Motor neuron (in vitro differentiated cells): Measurements from ENCODE around the gene NLRX1. TPM values are rescaled to one million over a fixed set of nuclear protein-coding genes. Genes with fewer than 3 reads are reported as not detected.
"Not testable (repeated sequence)": the region's sequence is repeated elsewhere in the genome, so short reads cannot be mapped to it uniquely, and the experiment has no call there.

ENCODE experiments used
- ATAC-seq, 8 experiments: fragments of 200-7000 bp; cut with Tn5 transposase; replicated peaks in 6 of 8; 2 replicates each; pipeline ENCODE4 v1.8.0; 2021; ENCODE audit warnings: mild to moderate bottlenecking in 8 of 8, moderate library complexity in 8 of 8
- H3K27ac ChIP-seq, 2 donors: fragments of 250-450 bp; sonication (Bioruptor Pico); 2 replicates each; pipeline ENCODE4 v1.9.0; 2021; ENCODE audit warnings: antibody characterized with exemption in 2 of 2, mild to moderate bottlenecking in 2 of 2, moderate library complexity in 1 of 2
- H3K4me1 ChIP-seq, 2 donors: fragments of 250-450 bp; sonication (Bioruptor Pico); replicated peaks in 1 of 2; 2 replicates each; pipeline ENCODE4 v1.6.1; 2021; ENCODE audit warnings: antibody characterized with exemption in 2 of 2, mild to moderate bottlenecking in 2 of 2, moderate library complexity in 1 of 2
- H3K4me3 ChIP-seq, 5 donors: fragments of 250-450 bp; sonication (Bioruptor Pico); 2 replicates each; pipeline ENCODE4 v1.9.0; 2021; ENCODE audit warnings: antibody characterized with exemption in 5 of 5, mild to moderate bottlenecking in 5 of 5, moderate library complexity in 4 of 5
- WGBS, 10 experiments: fragments of 450-650 bp; shearing (Covaris generic); methylation state at CpG; one replicate each; pipeline ENCODE4 v1.0.0; 2022; 5-methylcytosine and 5-hydroxymethylcytosine counted together
- in situ Hi-C, 9 experiments: fragments of 400-800 bp; cut with MboI; loops; one replicate each; pipeline ENCODE4 v1.15.0; 2021; ENCODE audit warnings: low sequenced_read_pairs in 9 of 9, low pct_unique_long_range_greater_than_20kb in 2 of 9; ENCODE audit not compliant: unreplicated experiment in 9 of 9
- total RNA-seq, 8 experiments: library from RNA; unstranded; fragments of 300-600 nt; gene quantifications; 2 replicates each; pipeline versions ENCODE4 v1.2.3 to v1.2.4, GENCODE V29; 2022

NLRX1 gene
- total RNA-seq, 8 experiments from 2014 or later: 0.65 to 16.3 (median 2.3) TPM

GRCh38 chr11:119193626-119194025 lies 25.1 kb downstream of the NLRX1 start:
- ATAC-seq: no peak
- no peak overlapping the region for H3K4me3 ChIP-seq
- 60 to 100% (median 87%) methylated on average over 1 to 7 of the region's 10 CpGs; no CpG with 5 or more reads in 5 of the 10 experiments for WGBS, 10 experiments
- H3K4me1 ChIP-seq: no peaks in the 10 kb centered on the region
- in situ Hi-C loops: no loop called here
- H3K27ac ChIP-seq: no peak overlapping the region

- ATAC-seq: no peak
- Histone ChIP-seq H3K4me1 (no peaks in the 10 kb centered on the region), H3K4me3 (no peak overlapping the region), H3K27ac (no peak overlapping the region)
- in situ Hi-C loops: no loop called here
- 22 to 100% (median 75%) methylated on average over 1 to 4 of the region's 7 CpGs; no CpG with 5 or more reads in 3 of the 10 experiments for WGBS, 10 experiments
These were observed 26.4 kb downstream of the NLRX1 start for GRCh38 chr11:119194811-119195440.

- in situ Hi-C loops: no loop called here
- Histone ChIP-seq H3K27ac (no peak overlapping the region), H3K4me1 (no peaks in the 10 kb centered on the region), H3K4me3 (no peak overlapping the region)
- ATAC-seq: peak in 4 of 8 experiments; percentile 46 to 96 (median 88)
- WGBS, 10 experiments: 0 to 44% (median 11%) methylated on average over 1 to 5 of the region's 6 CpGs; no CpG with 5 or more reads in 6 of the 10 experiments
These were observed 27.2 kb downstream of the NLRX1 start for GRCh38 chr11:119195680-119196079.

GRCh38 chr11:119196833-119197483 lies 28.4 kb downstream of the NLRX1 start:
- WGBS, 10 experiments: 0 to 100% (median 15%) methylated on average over 1 to 5 of the region's 5 CpGs; no CpG with 5 or more reads in 2 of the 10 experiments
- peak; percentile 86 to 98 (median 93) for ATAC-seq
- in situ Hi-C loops: no loop called here
- H3K4me1 ChIP-seq: no peaks in the 10 kb centered on the region
- H3K4me3 ChIP-seq: peak overlapping the region in 1 of 5 donors; percentile 3
- H3K27ac ChIP-seq: no peak overlapping the region

- no peaks in the 10 kb centered on the region for H3K4me1 ChIP-seq
- H3K27ac ChIP-seq: no peak overlapping the region
- no peak overlapping the region for H3K4me3 ChIP-seq
- ATAC-seq: no peak
- in situ Hi-C loops: no loop called here
- whole genome bisulfite sequencing, 10 experiments: 40 to 100% (median 82%) methylated on average over 1 to 6 of the region's 6 CpGs; no CpG with 5 or more reads in 2 of the 10 experiments
These were observed 30.4 kb downstream of the NLRX1 start for GRCh38 chr11:119198925-119199324.

- ATAC-seq: not testable (repeated sequence)
These were observed 32.7 kb downstream of the NLRX1 start for GRCh38 chr11:119201236-119201635.

GRCh38 chr11:119202554-119202953 lies 34.0 kb downstream of the NLRX1 start:
- in situ Hi-C loops: no loop called here
- Histone ChIP-seq H3K27ac (no peak overlapping the region), H3K4me3 (no peak overlapping the region), H3K4me1 (peaks cover 3 to 6% of the 10 kb centered on the region in 2 donors)
- WGBS, 10 experiments: 68 to 100% (median 86%) methylated on average over 1 to 7 of the region's 7 CpGs
- ATAC-seq: no peak

More at GRCh38 chr11:119201236-119201635, 32.7 kb downstream of the NLRX1 start:
- H3K4me3 ChIP-seq, H3K4me1 ChIP-seq, H3K27ac ChIP-seq, in situ Hi-C loops: not testable (repeated sequence)
- 60 to 87% (median 79%) methylated on average over 1 to 5 of the region's 5 CpGs; no CpG with 5 or more reads in 6 of the 10 experiments for WGBS, 10 experiments

- Histone ChIP-seq H3K4me3 (no peak overlapping the region), H3K4me1 (peaks cover 3 to 9% of the 10 kb centered on the region in 2 donors), H3K27ac (no peak overlapping the region)
- 75 to 100% (median 91%) methylated on average over 1 to 6 of the region's 9 CpGs; no CpG with 5 or more reads in 2 of the 10 experiments for WGBS, 10 experiments
- in situ Hi-C loops: no loop called here
- ATAC-seq: no peak
These were observed 35.5 kb downstream of the NLRX1 start for GRCh38 chr11:119204066-119204465.

GRCh38 chr11:119205080-119205479 lies 36.6 kb downstream of the NLRX1 start:
- no peak for ATAC-seq
- no peak overlapping the region for H3K27ac ChIP-seq
- in situ Hi-C loops: no loop called here
- WGBS, 10 experiments: 12 to 100% (median 76%) methylated on average over 1 to 8 of the region's 10 CpGs; no CpG with 5 or more reads in 1 of the 10 experiments
- H3K4me3 ChIP-seq: peak overlapping the region in 1 of 5 donors; percentile 81
- peaks cover 3 to 9% of the 10 kb centered on the region in 2 donors for H3K4me1 ChIP-seq

- peak; percentile 83 to 92 (median 86) for ATAC-seq
- H3K4me1 ChIP-seq: peaks cover 3 to 9% of the 10 kb centered on the region in 2 donors
- in situ Hi-C loops: no loop called here
- peak within 1 kb of the TSS; percentile 87 to 92 for H3K27ac ChIP-seq
- H3K4me3 ChIP-seq: peak within 1 kb of the TSS; percentile 67 to 97 (median 86)
- 0 to 11% (median 0%) methylated on average over 1 to 6 of the region's 88 CpGs; no CpG with 5 or more reads in 3 of the 10 experiments for WGBS, 10 experiments
These were observed 37.3 kb downstream of the NLRX1 start, which contains the start of gene CBL for GRCh38 chr11:119205574-119206510. CBL (plus strand) TSS chr11:119206339; CDS start chr11:119206418, 79 bp downstream.

- 0 to 13% (median 0%) methylated on average over 1 to 5 of the region's 41 CpGs; no CpG with 5 or more reads in 2 of the 10 experiments for WGBS, 10 experiments
- peak overlapping the region; percentile 67 to 97 (median 86) for H3K4me3 ChIP-seq
- ATAC-seq: peak; percentile 17 to 58 (median 51)
- in situ Hi-C loops: no loop called here
- H3K27ac ChIP-seq: peak overlapping the region; percentile 87 to 92
- peaks cover 3 to 9% of the 10 kb centered on the region in 2 donors for H3K4me1 ChIP-seq
These were observed 38.2 kb downstream of the NLRX1 start for GRCh38 chr11:119206511-119207414.
